ENCODE measurements around the gene ACE.

DNA sequence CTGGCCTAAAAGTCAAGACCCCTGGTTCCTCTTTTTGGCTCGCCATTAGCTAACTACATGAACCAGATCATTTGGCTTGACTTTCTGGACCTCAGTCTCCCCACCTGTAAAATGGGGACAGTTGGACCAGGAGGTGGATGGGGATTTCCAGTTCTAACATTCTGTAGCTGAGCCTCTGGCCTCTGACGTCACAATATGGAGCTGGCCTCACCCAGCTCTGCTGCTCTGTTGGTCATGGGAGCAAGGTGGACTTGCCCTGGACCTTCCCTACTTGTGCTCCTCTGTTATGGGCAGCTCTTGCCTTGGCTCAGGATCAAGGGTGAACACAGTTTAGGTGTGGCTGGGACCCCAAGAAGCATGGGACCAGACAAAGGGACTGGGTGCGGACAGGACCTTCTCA lies 29.8 kb downstream of the ACE start:
- no peak for TF ChIP-seq POLR2AphosphoS5 (IDR thresholded peaks at IDR 0.05; ENCODE audit: low read depth, low read length)
- TF ChIP-seq, protein P1, sequence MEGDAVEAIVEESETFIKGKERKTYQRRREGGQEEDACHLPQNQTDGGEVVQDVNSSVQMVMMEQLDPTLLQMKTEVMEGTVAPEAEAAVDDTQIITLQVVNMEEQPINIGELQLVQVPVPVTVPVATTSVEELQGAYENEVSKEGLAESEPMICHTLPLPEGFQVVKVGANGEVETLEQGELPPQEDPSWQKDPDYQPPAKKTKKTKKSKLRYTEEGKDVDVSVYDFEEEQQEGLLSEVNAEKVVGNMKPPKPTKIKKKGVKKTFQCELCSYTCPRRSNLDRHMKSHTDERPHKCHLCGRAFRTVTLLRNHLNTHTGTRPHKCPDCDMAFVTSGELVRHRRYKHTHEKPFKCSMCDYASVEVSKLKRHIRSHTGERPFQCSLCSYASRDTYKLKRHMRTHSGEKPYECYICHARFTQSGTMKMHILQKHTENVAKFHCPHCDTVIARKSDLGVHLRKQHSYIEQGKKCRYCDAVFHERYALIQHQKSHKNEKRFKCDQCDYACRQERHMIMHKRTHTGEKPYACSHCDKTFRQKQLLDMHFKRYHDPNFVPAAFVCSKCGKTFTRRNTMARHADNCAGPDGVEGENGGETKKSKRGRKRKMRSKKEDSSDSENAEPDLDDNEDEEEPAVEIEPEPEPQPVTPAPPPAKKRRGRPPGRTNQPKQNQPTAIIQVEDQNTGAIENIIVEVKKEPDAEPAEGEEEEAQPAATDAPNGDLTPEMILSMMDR (IDR thresholded peaks at IDR 0.05): no peak
- TF ChIP-seq TCF7L2 (IDR thresholded peaks at IDR 0.05; ENCODE audit: low read depth, low read length): no peak
- TF ChIP-seq, protein P2, sequence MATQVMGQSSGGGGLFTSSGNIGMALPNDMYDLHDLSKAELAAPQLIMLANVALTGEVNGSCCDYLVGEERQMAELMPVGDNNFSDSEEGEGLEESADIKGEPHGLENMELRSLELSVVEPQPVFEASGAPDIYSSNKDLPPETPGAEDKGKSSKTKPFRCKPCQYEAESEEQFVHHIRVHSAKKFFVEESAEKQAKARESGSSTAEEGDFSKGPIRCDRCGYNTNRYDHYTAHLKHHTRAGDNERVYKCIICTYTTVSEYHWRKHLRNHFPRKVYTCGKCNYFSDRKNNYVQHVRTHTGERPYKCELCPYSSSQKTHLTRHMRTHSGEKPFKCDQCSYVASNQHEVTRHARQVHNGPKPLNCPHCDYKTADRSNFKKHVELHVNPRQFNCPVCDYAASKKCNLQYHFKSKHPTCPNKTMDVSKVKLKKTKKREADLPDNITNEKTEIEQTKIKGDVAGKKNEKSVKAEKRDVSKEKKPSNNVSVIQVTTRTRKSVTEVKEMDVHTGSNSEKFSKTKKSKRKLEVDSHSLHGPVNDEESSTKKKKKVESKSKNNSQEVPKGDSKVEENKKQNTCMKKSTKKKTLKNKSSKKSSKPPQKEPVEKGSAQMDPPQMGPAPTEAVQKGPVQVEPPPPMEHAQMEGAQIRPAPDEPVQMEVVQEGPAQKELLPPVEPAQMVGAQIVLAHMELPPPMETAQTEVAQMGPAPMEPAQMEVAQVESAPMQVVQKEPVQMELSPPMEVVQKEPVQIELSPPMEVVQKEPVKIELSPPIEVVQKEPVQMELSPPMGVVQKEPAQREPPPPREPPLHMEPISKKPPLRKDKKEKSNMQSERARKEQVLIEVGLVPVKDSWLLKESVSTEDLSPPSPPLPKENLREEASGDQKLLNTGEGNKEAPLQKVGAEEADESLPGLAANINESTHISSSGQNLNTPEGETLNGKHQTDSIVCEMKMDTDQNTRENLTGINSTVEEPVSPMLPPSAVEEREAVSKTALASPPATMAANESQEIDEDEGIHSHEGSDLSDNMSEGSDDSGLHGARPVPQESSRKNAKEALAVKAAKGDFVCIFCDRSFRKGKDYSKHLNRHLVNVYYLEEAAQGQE (IDR thresholded peaks at IDR 0.05; ENCODE audit: insufficient read depth in 1 of 2, low read depth in 2 of 2, low read length in 1 of 2): no peak
- TF ChIP-seq SIN3A (IDR thresholded peaks at IDR 0.05; ENCODE audit: borderline replicate concordance, insufficient read depth, low read depth, low read length): no peak
